ENCODE results near the gene TNFAIP8.

- TF ChIP-seq CTCF (IDR thresholded peaks at IDR 0.05), result no peak
- TF ChIP-seq CREB1 (CRISPR knock-in tag; IDR thresholded peaks at IDR 0.05), result no peak
- TF ChIP-seq ZNF317 (CRISPR knock-in tag; IDR thresholded peaks at IDR 0.05; ENCODE audit: borderline replicate concordance, low read depth), result no peak
- TF ChIP-seq NR3C1 (CRISPR knock-in tag; conservative IDR thresholded peaks at IDR 0.05; ENCODE audit: low read depth), result no peak
- TF ChIP-seq STAT6 (CRISPR knock-in tag; conservative IDR thresholded peaks at IDR 0.05; ENCODE audit: low read depth), result no peak
- TF ChIP-seq PRDM15 (CRISPR knock-in tag; IDR thresholded peaks at IDR 0.05), result no peak
- TF ChIP-seq SP1 (CRISPR knock-in tag; conservative IDR thresholded peaks at IDR 0.05), result no peak
- TF ChIP-seq E2F4 (CRISPR knock-in tag; IDR thresholded peaks at IDR 0.05; ENCODE audit: borderline replicate concordance, low read depth), result no peak
- TF ChIP-seq TP53 (CRISPR knock-in tag; IDR thresholded peaks at IDR 0.05), result no peak
- TF ChIP-seq MLX (CRISPR knock-in tag; IDR thresholded peaks at IDR 0.05), result no peak
- TF ChIP-seq TEAD4 (CRISPR knock-in tag; IDR thresholded peaks at IDR 0.05), result no peak
- TF ChIP-seq ZNF416 (CRISPR knock-in tag; IDR thresholded peaks at IDR 0.05), result no peak
- no peak for TF ChIP-seq HMGXB4 (CRISPR knock-in tag; IDR thresholded peaks at IDR 0.05)
Observed at GRCh38 chr5:119357270-119357669, 1.5 kb downstream of the TNFAIP8 start.

Data from WTC11 (cell line).